ENCODE data around the gene DGKI.

GRCh38 chr7:137453356-137453755 is 393.4 kb downstream of the DGKI start:
- TF ChIP-seq CTCF (conservative IDR thresholded peaks at IDR 0.05 in 1 of 2, IDR thresholded peaks at IDR 0.05 in 1 of 2; ENCODE audit: low read depth in 1 of 2, low read length in 2 of 2) (no peak), EZH2 (IDR thresholded peaks at IDR 0.05; ENCODE audit: low read length, missing control alignments) (no peak)
